ENCODE data around the gene TTC23L. TPM values are rescaled to one million over a fixed set of nuclear protein-coding genes. Genes with fewer than 3 reads are reported as not detected.

Gene TTC23L
- total and polyA plus RNA-seq, 2 of the 8 experiments (the other 6 are each of a cell fraction or from before 2014, with no cell fraction given), result 1.1 to 2.4 TPM

DNA sequence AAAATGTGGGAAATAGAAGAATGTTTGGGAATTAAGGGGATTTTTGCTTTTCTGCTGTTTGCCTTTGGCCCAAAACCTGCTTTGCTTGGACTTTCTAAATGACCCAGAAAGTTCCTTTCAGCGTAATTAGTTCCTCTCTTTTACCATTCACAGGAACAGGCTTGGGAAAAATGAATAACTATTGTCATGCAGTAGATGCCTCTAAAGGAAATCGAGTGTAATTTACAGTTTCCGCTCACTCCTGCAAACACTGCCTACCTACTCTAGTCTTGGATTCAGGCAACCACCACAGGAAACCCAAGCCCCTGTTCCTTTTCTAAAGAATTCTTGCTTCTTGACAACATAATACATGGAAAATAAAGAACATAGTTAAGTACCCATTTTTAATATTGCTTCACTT, 25.0 kb downstream of the TTC23L start:
- Histone ChIP-seq H3K4ac (replicated peaks; ENCODE audit: insufficient read length, low read depth, low read length) (no peak overlapping the region), H3K14ac (ENCODE audit: insufficient read length) (no peak overlapping the region), H4K8ac (ENCODE audit: extremely low read depth, insufficient read depth, low read length) (no peak overlapping the region), H3K4me1 (replicated peaks in 1 of 4; ENCODE audit: control insufficient read depth in 3 of 4, insufficient read depth in 4 of 4, low read length in 3 of 4) (peaks cover 5 to 15% (median 8%) of the 10 kb centered on the region in 4 experiments), H3K9me3 (ENCODE audit: insufficient read depth in 2 of 2, low read depth in 1 of 2, low read length in 1 of 2) (no peaks in the 10 kb centered on the region), H4K20me1 (replicated peaks in 1 of 2; ENCODE audit: control insufficient read depth in 1 of 2, insufficient read depth in 2 of 2, low read length in 2 of 2) (no peaks in the 10 kb centered on the region), H2BK5ac (ENCODE audit: low read depth, low read length) (peak overlapping the region; percentile 80; the same call in 1 of the 2 replicates), H3K27me3 (replicated peaks in 1 of 4; ENCODE audit: control insufficient read depth in 3 of 4, extremely low read depth in 1 of 4, insufficient read depth in 3 of 4, low read length in 3 of 4) (no peaks in the 10 kb centered on the region), H2BK12ac (ENCODE audit: low read depth, low read length) (peak overlapping the region; percentile 32; the same call in 1 of the 2 replicates), H2BK20ac (ENCODE audit: low read length) (no peak overlapping the region), H3K79me2 (ENCODE audit: control insufficient read depth in 1 of 2, insufficient read depth in 2 of 2, low read length in 2 of 2) (no peaks in the 10 kb centered on the region), H3K4me3 (ENCODE audit: extremely low read depth in 1 of 4, insufficient read depth in 2 of 4, low read depth in 3 of 4, low read length in 4 of 4) (peak overlapping the region in 1 of 4 experiments; percentile 31; a peak in 2 of 8 replicates), H3K56ac (replicated peaks; ENCODE audit: insufficient read length, low read depth, low read length) (no peak overlapping the region), H3K36me3 (ENCODE audit: control insufficient read depth in 2 of 4, insufficient read depth in 4 of 4, low read length in 3 of 4) (0 out of 8 replicates have a peak, but pooled peaks cover 0 to 2% (median 0%) of the 10 kb centered on the region in 4 experiments), H3K9ac (replicated peaks in 1 of 4; ENCODE audit: extremely low read depth in 1 of 4, low read depth in 3 of 4, low read length in 3 of 4) (no peak overlapping the region), H2AK5ac (ENCODE audit: low read depth, low read length) (no peak overlapping the region), H3K18ac (ENCODE audit: extremely low read depth, low read length) (no peak overlapping the region), H3K23me2 (ENCODE audit: low read depth, low read length) (no peaks in the 10 kb centered on the region), H3K79me1 (ENCODE audit: low read depth, low read length) (no peaks in the 10 kb centered on the region), H2AFZ (ENCODE audit: low read length) (no peak overlapping the region), H2BK15ac (ENCODE audit: low read length) (no peak overlapping the region), H4K5ac (ENCODE audit: insufficient read length, low read depth, low read length) (no peak overlapping the region), H3K23ac (ENCODE audit: insufficient read length) (no peak overlapping the region), H2BK120ac (replicated peaks; ENCODE audit: low read depth, low read length) (no peak overlapping the region), H4K91ac (replicated peaks; ENCODE audit: insufficient read length, low read length) (no peak overlapping the region), H3K4me2 (ENCODE audit: insufficient read depth in 1 of 2, low read depth in 2 of 2, low read length in 2 of 2) (peak overlapping the region; percentile 41 to 51; a peak in 3 of 4 replicates), H3K27ac (ENCODE audit: low read depth, low read length) (peak overlapping the region; percentile 20; the same call in 1 of the 2 replicates)
- FAIRE-seq (no peak), DNase-seq (ENCODE audit: low read depth in 1 of 2, low spot score in 2 of 2) (no peak)
- WGBS, 2 experiments (ENCODE audit: extremely low coverage in 1 of 2, insufficient coverage in 1 of 2, insufficient read length in 1 of 2, insufficient replicate concordance in 2 of 2, low coverage in 1 of 2, low lambda C conversion rate in 2 of 2, missing lambda C conversion rate in 1 of 2), result 25% methylated on average over 3 of the region's 3 CpGs; no CpG with 5 or more reads in 1 of the 2 experiments
- POLR2A ChIA-PET (ENCODE audit: partially characterized antibody), result interaction anchor here (1.0 to 1.5 kb wide), 3 partner anchors 15 to 29 kb away, joined by 3 to 6 read pairs (median 4); partner anchors contain the start of gene TTC23L
- CTCF ChIA-PET (ENCODE audit: partially characterized antibody), result interaction anchor here (1.2 kb wide), 1 partner anchor 14 kb away, joined by 4 read pairs; no protein-coding TSS in a partner anchor
- peak; percentile 82 for TF ChIP-seq POU5F1 (IDR thresholded peaks at IDR 0.05; ENCODE audit: low read depth, low read length)
- TF ChIP-seq ASH2L (IDR thresholded peaks at IDR 0.05; ENCODE audit: low read length), result no peak
- TF ChIP-seq CEBPB (IDR thresholded peaks at IDR 0.05; ENCODE audit: low read depth, low read length), result no peak
- no peak for TF ChIP-seq CHD2 (IDR thresholded peaks at IDR 0.05; ENCODE audit: low read length)

Data from H1 (cell line).